K562 (cell line): ENCODE data around the gene VPS33B. TPM values are rescaled to one million over a fixed set of nuclear protein-coding genes. Genes with fewer than 3 reads are reported as not detected.

Source experiments
- BRCA1 ChIP-seq, 2 experiments: fragments of 450-650 bp in 1 of 2; sonication (generic) in 1 of 2; formaldehyde crosslinking in 1 of 2; IDR thresholded peaks; 2 replicates each; pipeline versions ENCODE4 v1.5.0 to v1.6.1; 2017 to 2020; ENCODE audit warnings: mild to moderate bottlenecking in 1 of 2, missing genetic modification reagents in 1 of 2
- CBX8 ChIP-seq: fragments of 200-600 bp; sonication (generic); IDR thresholded peaks from 2 replicates; pipeline ENCODE4 v1.6.1; 2012; ENCODE audit warnings: borderline replicate concordance, mixed run types, low read depth, mild to moderate bottlenecking, moderate library complexity, mixed read lengths, low read length, control low read depth, inconsistent platforms; ENCODE audit not compliant: poor library complexity, severe bottlenecking; ENCODE audit errors: extremely low read depth
- CC2D1A ChIP-seq: fragments of 450-650 bp; IDR thresholded peaks from 2 replicates; pipeline ENCODE4 v1.6.1; 2017; ENCODE audit warnings: mild to moderate bottlenecking
- CREB3 ChIP-seq: fragments of 450-650 bp; conservative IDR thresholded peaks from 2 replicates; pipeline ENCODE4 v1.6.1; 2016; ENCODE audit warnings: missing genetic modification characterization, low read depth, mild to moderate bottlenecking, missing compliant biosample characterization, moderate library complexity
- HES1 ChIP-seq: fragments of 450-650 bp; IDR thresholded peaks from 2 replicates; pipeline ENCODE4 v1.6.1; 2016; ENCODE audit warnings: low read depth, mild to moderate bottlenecking, moderate library complexity
- HINFP ChIP-seq: fragments of 450-650 bp; conservative IDR thresholded peaks from 2 replicates; pipeline ENCODE4 v1.6.1; 2016; ENCODE audit warnings: missing genetic modification characterization, low read depth, mild to moderate bottlenecking, control low read depth, missing compliant biosample characterization
- HOMEZ ChIP-seq: fragments of 250-450 bp; sonication (Bioruptor Pico); IDR thresholded peaks from 2 replicates; pipeline ENCODE4 v1.4.0; 2020; ENCODE audit warnings: mild to moderate bottlenecking, moderate library complexity
- MTA3 ChIP-seq: fragments of 450-650 bp; formaldehyde crosslinking; IDR thresholded peaks from 2 replicates; pipeline ENCODE4 v1.6.1; 2017; ENCODE audit warnings: mild to moderate bottlenecking, borderline replicate concordance
- POLR2G ChIP-seq: fragments of 200-400 bp; formaldehyde crosslinking; IDR thresholded peaks from 2 replicates; pipeline ENCODE4 v1.6.1; 2017; ENCODE audit warnings: low read depth, mild to moderate bottlenecking, antibody characterized with exemption, low read length, moderate library complexity
- SAFB2 ChIP-seq: fragments of 200-400 bp; formaldehyde crosslinking; IDR thresholded peaks from 2 replicates; pipeline ENCODE4 v1.6.1; 2018; ENCODE audit warnings: borderline replicate concordance, low read length, low read depth, moderate library complexity; ENCODE audit not compliant: severe bottlenecking
- TCF7L2 ChIP-seq: fragments of 150-350 bp; IDR thresholded peaks from 2 replicates; pipeline ENCODE4 v1.6.1; 2016; ENCODE audit warnings: low read depth, mild to moderate bottlenecking, low read length, moderate library complexity
- TRIM25 ChIP-seq: fragments of 450-650 bp; IDR thresholded peaks from 2 replicates; pipeline ENCODE4 v1.7.0; 2016; ENCODE audit warnings: borderline replicate concordance
- ZNF398 ChIP-seq: fragments of 250-450 bp; sonication (Bioruptor Pico); IDR thresholded peaks from 2 replicates; pipeline ENCODE4 v1.8.0; 2021; ENCODE audit warnings: moderate library complexity, mild to moderate bottlenecking, inconsistent platforms
- ZNF584 ChIP-seq: fragments of 200-800 bp; sonication (Bioruptor generic); IDR thresholded peaks from 2 replicates; pipeline ENCODE4 v1.6.1; 2016; ENCODE audit warnings: low read depth, mild to moderate bottlenecking, missing genetic modification characterization, missing compliant biosample characterization
- ZNF668 ChIP-seq: fragments of 250-450 bp; sonication (Bioruptor Pico); IDR thresholded peaks from 2 replicates; pipeline ENCODE4 v1.8.0; 2022; ENCODE audit warnings: mild to moderate bottlenecking, inconsistent platforms
- ZNF764 ChIP-seq: fragments of 250-450 bp; sonication (Bioruptor Pico); IDR thresholded peaks from 2 replicates; pipeline ENCODE4 v1.4.0; 2020; ENCODE audit warnings: low read depth, mild to moderate bottlenecking, moderate library complexity
- ZNF780A ChIP-seq: fragments of 250-450 bp; sonication (Bioruptor Pico); IDR thresholded peaks from 2 replicates; pipeline ENCODE4 v1.5.0; 2021; ENCODE audit warnings: mild to moderate bottlenecking
- ZSCAN29 ChIP-seq: fragments of 450-650 bp; IDR thresholded peaks from 2 replicates; pipeline ENCODE4 v1.6.1; 2017
- polyA plus RNA-seq, 8 experiments: library from polyadenylated mRNA; depleted of rRNA in 4 of 8; stranded (reverse) in 5 of 8; unstranded in 3 of 8; fragments of >200 nt; fragmentation: Nextera tagmentation in 2 of 8; fragmentation: Illumina TruSeq in 1 of 8; extraction: Ambion mirVana in 2 of 8; extraction: Trizol in 1 of 8; gene quantifications; 2 replicates each; pipeline versions ENCODE4 v1.2.1 to v1.2.3, GENCODE V29; 2011 to 2014; ENCODE audit warnings: inconsistent platforms in 1 of 8, missing spikeins in 1 of 8
- total RNA-seq, 7 experiments: library from RNA; depleted of rRNA in 6 of 7; stranded (reverse); fragments of >200 nt in 6 of 7; fragmentation: Illumina TruSeq in 2 of 7; extraction: Trizol in 2 of 7; gene quantifications; 2 replicates each; pipeline versions ENCODE4 v1.2.1 to v1.2.3, GENCODE V29; 2011 to 2021; ENCODE audit warnings: low replicate concordance in 1 of 7

The VPS33B gene
- total and polyA plus RNA-seq, 9 of the 15 experiments (the other 6 are each of a cell fraction or from before 2014, with no cell fraction given), result 9.4 to 25.5 (median 14.8) TPM

- TF ChIP-seq BRCA1 (IDR thresholded peaks at IDR 0.05), result no peak
- no peak for TF ChIP-seq BRCA1 (CRISPR knock-in tag; IDR thresholded peaks at IDR 0.05)
- no peak for TF ChIP-seq HOMEZ (CRISPR knock-in tag)
- TF ChIP-seq CC2D1A, result peak; percentile 32; the same call in 1 of the 2 replicates
- no peak for TF ChIP-seq ZNF780A (CRISPR knock-in tag)
- TF ChIP-seq ZNF398, result no peak
- no peak for TF ChIP-seq HES1
- TF ChIP-seq SAFB2, result no peak
- no peak for TF ChIP-seq ZNF764 (CRISPR knock-in tag)
- TF ChIP-seq CBX8, result no peak
- peak; percentile 96 for TF ChIP-seq ZSCAN29
- TF ChIP-seq ZNF668, result no peak
- TF ChIP-seq TRIM25, result no peak
- TF ChIP-seq TCF7L2, result no peak
- TF ChIP-seq CREB3 (tag), result no peak
- no peak for TF ChIP-seq ZNF584 (CRISPR knock-in tag)
- TF ChIP-seq POLR2G, result peak; percentile 87
- peak; percentile 98 for TF ChIP-seq MTA3
- TF ChIP-seq HINFP (tag), result no peak
Measured at GRCh38 chr15:91022075-91022831, at the start of gene VPS33B (continued).
